ENCODE results near the gene CMTM3.
"Not testable (repeated sequence)": the region's sequence is repeated elsewhere in the genome, so short reads cannot be mapped to it uniquely, and the experiment has no call there.

CMTM3 gene

DNA sequence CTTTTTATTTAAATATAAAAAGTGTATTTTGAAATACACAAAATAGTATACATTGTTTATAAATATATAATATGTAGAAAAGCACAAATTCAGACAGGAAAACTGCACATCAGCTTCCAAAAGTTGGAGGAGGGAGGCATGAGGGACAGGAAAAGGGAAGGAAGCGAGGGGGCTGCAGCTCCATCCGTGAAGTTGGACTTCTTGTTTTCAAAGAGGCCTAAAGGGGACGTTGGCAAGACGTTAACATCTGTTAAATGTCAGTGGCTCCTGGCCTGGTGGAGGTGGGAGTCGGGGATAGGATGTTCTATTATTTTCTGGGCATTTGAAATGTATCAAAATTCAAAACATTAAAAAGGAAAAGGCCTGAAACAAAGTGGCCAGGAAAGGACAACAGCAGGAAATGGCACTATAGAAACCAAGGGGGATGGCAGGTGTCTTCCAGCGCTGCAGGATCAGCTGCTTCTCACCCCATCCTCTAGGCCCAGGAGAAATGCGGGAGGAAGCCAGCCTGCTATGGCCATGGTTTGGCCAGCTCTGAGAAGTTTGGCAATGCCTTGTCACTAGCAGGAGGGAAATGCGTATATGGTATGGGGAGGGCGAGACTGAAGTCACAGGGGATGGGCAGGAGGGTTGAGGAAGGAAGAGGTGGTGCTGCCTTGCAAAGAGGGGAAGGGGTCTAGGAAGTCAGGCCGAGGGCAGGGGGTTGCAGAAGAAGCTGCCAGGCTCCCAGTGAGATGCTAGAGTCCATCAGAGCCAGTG lies 18.8 kb upstream of the CMTM3 start:
- no peak for DNase-seq

DNA sequence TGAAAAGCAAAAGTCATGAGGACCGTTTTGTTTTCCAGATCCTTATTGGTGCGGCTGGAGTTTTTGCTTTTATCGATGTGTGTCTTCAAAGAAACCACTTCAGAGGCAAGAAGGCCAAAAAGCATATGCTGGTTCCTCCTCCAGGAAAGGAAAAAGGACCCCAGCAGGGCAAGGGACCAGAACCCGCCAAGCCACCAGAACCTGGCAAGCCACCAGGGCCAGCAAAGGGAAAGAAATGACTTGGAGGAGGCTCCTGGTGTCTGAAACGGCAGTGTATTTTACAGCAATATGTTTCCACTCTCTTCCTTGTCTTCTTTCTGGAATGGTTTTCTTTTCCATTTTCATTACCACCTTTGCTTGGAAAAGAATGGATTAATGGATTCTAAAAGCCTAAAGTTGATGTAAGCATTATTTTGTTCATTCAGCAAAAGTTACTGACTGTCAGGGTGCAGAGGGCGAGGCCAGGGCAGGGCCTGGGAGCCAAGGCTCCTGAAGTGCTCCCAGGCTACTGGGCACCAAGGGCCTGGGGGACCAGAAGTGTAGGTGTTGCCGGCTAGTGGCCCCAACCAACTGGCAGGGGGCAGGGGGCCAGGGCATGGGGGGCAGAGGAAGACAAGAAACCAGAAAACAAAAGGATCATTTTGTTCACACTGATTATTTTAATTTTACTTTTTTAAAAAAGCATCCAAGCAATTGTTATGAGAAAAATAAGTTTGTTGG lies 16.5 kb upstream of the CMTM3 start:
- DNase-seq: no peak

DNA sequence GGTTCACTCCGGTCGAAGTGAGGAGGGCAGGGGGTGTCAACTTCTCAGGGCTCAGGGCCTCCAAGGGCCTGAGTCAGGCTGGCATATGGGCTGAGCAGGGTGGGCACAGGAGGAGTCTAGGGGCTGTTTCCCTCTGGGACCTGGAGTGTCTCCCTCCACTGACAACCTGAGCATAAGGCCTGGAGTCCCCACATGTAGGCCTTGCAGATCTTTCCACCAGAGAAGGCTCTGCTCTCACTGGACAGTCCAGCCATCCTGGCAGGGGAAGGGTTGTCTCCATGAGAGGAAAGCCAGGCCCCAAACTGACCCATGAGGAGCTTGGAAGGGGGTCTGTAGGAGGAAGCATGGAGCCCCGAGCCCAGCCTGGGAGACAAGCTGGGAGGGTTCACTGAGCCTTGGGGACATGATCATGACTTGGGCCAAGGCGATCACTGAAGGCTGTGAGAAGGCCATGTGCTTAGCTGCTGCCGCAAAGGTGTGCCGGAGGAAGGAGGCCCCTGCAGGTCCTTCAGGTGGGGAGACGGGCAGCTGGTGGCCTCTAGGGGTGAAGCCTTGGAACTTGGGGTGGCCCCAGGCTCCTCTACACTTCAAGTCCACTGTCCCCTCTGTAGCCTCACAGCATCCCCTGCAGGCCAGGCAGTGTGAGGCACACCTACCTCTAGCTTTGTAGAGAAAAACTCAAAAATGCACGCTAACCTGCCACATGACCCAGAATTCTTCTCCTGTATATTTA lies 15.4 kb upstream of the CMTM3 start:
- peak; percentile 70 for DNase-seq

DNA sequence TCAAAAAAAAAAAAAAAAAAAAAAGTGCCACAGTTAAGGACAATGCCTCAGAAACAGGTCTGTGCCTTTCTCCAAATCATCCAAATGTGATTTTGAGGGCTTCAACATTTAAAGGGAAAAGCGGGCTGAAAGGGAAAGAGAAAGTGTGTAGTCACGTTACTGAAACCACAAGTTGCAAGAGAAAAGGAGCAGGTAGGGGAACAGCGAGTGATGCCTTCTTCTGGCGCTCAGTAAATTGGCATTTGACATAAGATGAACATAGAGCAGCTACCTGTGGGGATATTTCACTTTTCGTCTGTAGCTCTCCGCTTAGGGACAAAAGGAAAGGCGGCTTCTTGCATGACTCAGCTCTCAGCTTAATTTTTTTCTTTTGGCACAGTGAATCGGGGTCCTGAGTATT lies 14.2 kb upstream of the CMTM3 start:
- DNase-seq: peak; percentile 75

DNA sequence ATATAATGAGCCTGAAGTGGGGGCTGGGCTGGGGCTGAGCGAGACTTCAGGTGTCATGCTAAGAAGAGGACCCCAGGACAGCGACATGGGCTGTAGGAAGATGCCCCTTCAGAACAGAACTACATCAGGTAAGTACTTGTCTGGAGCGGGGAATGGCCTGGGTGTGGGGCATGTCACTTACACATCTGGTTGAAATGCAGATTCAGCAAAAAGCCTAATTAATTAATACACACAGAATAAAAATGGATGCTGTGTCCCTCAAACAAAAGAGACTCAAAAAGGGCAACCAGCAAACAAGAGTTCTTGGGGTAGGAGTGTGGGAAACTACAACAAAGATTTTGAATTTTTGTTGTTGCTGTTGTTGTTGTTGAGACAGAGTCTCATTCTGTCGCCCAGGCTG lies 13.5 kb upstream of the CMTM3 start:
- DNase-seq: no peak

DNA sequence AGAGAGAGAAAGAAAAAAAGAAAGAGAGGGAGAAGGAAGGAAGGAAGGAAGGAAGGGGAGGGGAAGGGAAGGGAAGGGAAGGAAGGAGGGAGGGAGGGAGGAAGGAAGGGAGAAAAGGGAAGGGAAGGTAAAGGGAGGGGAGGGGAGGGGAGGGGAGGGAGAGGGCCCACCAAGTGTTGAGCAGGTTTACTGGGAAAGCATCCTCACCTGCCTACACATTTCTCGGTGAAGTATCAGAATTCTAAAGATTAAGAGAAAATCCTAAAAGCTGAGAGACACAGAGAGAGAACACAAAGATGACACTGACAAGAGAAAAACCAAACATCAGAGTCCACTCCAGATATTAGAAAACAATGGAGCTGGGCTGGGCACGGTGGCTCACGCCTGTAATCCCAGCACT lies 12.3 kb upstream of the CMTM3 start:
- DNase-seq: no peak

DNA sequence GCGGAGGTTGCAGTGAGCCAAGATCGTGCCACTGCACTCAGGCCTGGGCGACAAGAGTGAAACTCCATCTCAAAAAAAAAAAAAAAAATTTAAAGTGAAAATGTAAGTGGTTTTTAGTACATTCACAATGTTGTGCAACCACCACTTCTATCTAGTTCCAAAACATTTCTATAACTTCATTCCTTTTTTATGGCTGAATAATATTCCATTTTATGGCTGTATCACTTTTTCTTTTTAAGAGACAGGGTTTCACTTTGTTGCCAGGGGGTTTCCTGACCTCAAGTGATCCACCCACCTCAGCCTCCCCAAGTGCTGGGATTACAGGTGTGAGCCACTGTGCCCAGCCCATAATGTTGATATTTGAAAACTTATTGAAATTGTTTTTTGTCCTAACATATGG lies 11.7 kb upstream of the CMTM3 start:
- no peak for DNase-seq

DNA sequence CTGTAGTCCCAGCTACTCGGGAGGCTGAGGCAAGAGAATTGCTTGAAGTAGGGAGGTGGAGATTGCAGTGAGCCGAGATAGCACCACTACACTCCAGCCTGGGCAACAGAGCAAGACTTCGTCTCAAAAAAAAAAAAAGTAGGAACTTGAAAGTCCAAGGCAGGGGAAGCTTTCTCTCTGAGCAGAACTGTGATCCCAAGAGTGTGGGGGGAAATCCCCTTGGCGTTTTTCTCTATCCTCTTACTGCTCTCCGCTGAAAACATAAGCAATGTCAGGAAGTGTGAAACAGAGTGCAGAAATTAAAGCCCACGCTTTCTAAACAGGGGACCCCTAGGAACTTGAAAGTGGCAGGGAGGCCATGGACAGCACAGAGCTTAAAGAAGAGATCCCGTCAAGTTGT lies 9.8 kb upstream of the CMTM3 start:
- DNase-seq: no peak

DNA sequence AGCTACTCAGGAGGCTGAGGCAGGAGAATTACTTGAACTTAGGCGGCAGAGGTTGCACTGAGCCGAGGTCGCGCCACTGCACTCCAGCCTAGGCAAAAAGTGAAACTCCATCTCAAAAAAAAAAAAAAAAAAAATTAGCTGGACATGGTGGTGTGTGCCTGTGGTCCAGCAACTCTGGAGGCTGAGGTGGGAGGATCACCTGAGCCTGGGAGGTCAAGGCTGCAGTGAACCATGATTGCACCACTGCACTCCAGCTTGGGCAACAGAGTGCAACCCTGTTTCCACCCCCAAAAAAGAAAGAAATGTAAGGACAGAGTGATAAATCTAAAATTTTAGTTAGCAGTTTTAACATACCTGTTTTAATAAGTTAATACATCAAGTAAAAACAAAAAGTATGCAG lies 7.9 kb upstream of the CMTM3 start:
- DNase-seq: not testable (repeated sequence)

DNA sequence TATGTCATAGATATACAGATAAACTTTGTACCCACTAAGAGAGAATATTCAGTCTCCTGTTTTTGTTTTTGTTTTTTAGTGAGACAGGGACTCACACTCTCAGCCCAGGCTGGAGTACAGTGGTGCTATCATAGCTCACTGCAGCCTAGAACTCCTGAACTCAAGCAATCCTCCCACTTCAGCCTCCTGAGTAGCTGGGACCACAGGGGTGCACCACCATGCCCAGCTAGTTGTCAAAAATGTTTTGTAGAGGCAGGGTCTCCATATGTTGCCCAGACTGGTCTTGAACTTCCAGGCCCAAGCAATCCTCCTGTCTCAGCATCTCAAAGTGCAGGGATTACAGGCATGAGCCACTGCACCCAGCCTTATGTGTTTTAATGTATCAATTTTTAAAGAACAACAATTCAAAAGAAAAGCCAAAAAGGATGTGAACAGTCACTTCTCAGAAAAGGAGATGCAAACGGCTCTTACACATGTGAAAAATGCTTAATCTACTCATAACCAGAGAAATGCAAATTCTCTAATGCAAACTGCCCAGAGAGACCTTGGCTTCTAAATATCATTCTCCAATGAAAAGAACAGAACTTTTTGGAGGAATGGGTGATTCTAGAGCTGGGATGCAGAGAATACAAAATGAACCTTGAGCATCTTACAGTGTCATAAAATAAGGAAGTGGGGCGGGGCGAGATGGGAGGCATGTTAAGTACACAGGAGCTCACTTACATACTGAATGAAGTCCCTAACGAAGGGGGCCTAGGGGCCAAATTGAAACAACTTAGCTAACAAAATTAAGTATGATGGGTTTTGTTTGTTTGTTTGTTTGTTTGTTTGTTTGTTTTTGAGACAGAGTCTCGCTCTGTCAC lies 7.3 kb upstream of the CMTM3 start:
- no peak for DNase-seq

DNA sequence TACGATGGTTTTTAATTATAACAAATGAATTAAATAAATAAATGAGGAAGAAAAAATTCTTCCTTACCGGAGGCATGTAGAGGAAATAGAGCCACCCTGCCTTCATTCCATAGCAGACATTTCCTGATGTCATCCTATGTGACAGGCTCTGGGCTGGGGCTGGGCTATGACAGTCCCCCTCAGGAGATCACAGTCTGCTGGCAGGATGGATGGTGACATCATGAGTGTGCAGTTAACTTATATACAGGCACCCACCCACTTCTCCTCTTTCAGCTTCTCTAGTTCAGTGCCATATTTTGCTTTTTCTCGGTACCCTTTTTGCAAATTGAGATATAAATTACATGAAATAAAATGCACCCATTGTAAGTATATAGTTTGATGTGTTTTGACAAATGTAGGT lies 6.4 kb upstream of the CMTM3 start:
- no peak for DNase-seq

DNA sequence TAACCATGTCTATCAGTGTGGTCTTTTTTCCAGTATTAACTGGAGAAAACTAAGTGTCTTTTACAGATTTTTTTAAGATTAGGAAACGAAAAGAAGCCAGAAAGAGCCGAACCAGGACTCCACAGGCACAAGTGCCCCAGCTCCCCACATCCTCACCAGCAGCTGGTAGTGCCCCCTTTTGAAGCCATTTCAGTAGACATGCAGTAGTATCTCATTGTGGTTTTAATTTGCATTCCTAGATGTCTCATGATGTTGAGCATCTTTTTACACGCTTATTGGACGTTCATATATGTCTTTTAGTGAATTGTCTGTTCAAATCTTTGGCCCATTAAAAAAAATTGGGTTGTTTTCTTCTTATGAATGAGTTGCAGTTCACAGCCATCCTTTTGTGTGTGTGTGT lies 4.8 kb upstream of the CMTM3 start:
- no peak for DNase-seq

DNA sequence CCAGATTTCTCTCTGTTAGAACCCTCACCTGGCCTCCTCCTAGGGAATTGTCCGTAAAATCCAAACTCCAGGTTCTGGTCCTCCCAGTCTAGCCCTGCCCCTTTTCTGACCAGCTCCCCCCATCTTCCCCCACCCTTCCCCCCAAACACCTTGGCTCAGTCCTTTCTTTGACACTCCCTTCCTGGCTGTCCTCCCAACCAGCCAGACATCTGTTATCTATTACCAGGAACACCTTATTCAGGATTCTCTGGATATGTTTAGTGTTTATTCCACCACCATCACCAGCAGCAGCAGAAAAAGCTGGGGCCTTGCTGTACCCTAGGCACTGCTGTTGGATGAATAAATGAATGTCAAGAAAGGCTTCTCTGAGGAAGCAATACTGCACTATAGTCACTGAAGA lies 4.0 kb upstream of the CMTM3 start:
- DNase-seq: no peak

DNA sequence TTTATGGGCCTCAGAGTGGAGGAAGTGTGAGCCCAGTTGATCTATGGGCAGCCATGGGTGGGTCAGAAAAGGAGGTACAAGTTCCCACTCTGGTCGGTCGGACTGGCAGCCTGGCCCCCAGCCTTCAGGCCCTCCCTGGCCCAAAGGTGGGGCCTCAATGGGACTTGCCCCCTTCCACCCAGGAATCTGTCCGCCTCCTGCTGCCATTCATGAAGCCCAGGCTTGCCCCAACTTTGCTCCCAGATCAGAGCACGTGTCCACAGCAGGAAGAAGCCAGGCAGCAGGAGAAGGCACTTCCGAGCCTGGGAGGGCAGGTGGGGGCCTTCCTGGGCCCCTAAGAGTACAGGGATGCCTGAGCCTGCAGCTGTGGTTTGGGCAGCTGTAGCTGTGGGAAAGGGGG lies 3.0 kb upstream of the CMTM3 start:
- DNase-seq: no peak

DNA sequence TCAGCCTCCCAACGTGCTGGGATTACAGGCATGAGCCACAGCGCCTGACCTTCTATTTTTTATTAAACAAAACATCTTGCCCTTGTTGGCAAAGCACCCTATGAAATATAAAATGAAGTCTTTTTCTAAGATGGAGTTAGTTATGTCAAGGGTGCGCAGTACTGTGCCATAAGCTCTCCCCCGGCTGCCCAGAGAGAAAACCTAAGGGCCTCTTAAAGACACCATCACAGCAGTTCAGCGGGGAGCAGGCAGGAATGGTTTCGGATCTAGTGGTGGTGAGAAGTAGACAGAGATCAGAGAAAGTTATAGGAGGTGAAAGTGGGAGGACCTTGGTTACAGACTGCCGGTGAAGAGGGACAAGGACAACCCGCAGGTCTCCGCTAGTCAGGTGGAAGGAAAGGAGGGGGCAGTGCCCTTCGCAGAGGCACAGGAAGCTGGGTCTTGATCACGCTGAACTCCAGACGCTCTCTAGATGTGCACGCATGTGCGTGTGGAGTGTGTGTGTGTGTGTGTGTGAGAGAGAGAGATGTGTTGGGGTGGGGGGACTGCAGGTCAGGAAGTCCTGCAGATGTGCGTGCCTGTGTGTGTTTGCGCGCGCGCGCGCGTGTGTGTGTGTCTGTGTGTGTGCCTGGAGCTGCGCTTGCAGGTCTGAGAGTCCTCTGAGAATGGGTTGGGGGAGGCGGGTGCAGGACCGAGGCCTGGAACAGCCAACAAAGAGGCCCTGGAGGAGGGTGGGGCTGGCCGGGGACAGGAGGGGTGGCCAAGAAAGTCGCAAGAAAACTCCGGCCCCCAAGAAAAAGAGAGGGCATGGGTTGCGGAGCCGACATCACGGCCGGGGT lies 748 bp upstream of the CMTM3 start:
- DNase-seq: peak; percentile 82

DNA sequence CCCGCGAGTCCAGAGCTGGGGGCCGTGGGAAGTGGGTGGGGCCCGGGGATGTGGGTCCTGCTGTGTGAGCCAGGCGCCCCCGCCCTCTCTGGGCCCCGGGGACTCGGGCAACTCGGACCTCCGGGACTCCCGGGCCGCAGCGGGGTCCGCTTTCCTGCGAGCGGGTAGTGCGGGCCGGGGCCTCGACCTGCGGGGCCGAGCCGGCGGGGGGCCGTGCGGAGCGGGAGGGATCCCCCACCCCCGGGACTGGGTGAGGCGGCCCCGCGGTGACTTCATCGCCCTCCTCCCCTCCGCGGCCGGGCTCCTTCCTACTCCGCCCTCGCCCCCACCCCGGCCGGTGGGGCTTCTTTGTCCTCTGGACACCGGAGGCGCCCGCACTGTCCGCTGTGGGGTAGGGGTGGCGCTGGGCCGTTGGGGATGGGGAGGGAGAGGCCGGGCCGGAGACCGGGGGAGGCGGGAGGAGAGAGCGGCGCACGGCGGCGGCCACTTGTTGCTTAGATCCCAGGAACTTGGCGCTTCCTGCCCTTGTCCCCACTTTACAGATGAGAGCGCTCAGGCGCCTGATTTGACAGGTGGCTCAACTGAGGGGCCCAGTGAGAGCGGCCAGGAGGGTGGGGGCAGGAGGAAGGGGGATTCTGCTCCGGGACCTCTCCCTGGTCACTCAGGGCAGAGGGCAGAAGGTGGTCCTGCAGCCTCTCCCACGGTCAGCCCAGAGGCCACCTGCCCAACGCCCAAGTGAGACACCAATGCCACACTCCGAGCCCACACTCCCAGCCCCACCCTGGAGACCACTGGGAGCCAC lies 874 bp downstream of the CMTM3 start:
- peak; percentile 60 for DNase-seq

DNA sequence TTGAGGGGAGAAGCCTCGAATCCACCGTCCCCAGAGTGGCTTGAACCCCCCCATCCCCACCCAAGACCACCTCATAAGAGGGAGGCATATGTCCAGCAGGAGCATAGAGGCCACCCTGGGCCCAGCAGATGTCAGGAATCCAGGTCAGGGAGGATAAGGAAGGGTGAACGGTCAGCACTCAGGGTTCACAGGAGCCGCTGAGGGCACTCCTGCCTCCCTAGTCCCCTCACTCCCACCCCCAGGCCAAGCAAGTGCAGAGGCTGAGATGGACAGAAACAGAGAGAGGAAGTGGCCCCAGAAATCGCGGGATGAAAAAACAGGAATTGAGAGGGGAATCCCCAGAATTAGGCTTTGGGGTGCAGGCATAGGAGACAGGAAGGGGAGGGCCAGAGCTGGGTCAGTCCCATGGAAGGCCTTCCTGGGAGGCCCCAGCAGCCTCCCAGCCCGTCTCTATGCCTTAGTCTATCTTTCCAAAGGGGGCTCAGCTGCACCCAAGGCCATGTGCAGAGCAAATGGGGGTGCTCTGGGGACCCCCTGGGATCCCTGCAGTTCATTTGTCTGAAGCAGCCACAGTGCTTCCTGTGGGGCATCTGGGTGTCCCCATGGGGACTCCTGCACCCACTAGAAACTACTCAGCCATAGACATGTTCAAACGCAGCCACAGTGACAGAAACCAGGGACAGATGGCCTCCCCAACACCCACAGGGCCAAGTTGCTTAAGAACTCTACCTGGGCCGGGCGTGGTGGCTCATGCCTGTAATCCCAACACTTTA lies 1.7 kb downstream of the CMTM3 start:
- no peak for DNase-seq

DNA sequence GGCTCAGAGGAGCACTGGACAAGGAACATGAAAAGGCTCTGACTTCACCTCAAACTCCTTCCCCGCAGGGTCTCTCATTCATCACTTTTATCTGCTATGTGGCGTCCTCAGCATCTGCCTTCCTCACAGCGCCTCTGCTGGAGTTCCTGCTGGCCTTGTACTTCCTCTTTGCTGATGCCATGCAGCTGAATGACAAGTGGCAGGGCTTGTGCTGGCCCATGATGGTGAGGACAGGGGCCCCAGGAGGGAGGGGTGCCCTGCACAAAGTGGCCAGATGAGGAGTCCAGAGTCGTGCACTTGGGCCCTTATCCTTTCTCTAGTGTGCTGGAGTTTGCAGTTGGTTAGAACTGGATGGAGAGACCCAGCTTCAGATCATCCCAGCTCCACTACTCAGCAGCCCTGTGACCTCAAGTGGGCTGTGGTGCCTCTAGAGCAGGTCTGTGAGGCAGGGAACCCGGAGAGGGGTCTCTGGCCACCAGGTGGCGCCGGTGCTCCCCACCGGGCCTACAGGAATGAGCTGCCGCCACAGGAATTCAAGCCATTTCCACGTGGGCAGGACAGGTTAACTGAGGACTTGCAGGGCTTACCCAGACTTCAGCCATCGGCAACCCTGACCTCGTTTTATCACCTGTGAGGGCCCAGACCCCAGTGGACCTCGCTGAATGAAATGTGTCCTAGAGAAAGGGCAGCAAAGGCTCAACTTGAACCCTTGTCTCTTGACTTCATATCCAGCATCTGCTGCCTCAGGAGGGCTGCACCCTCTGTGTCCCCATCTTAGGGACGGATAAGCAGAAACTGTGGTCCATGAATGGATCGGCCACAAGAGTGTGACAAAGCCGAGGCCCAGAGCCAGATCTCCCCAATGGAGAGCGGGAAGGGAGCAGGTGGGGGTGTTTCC lies 4.0 kb downstream of the CMTM3 start:
- DNase-seq: peak; percentile 87

DNA sequence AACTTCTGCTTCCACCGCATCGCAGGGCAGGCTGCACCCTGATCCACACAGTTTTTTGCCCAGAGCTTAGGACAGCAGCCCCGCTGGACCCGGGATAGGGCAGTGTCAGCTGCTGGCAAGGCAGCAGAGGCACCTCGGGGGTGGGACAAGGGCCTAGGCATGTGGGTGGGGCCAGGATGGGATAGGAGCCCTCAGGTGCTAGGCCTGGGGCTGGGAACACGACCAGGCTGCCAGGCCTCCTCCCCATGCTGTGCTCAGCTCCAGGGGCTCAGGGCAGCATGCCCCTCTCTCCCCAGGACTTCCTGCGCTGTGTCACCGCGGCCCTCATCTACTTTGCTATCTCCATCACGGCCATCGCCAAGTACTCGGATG lies 4.6 kb downstream of the CMTM3 start:
- no peak for DNase-seq

Data from OCI-M1 (cell line).